ENCODE results near the gene HIGD1C. TPM values are rescaled to one million over a fixed set of nuclear protein-coding genes. Genes with fewer than 3 reads are reported as not detected.

The HIGD1C gene
- total RNA-seq, 1 experiment from 2014 or later: not detected

GRCh38 chr12:50955697-50956096 is 3.4 kb downstream of the HIGD1C start:
- ATAC-seq: no peak
- no peaks in the 10 kb centered on the region for H3K36me3 Mint-ChIP-seq
- ChIA-PET CTCF (interaction anchor here (0.6 kb wide), 1 partner anchor 59 kb away, joined by 3 read pairs; no protein-coding TSS in a partner anchor), POLR2A (no interaction called here)
- DNase-seq (ENCODE audit: low spot score): no peak
- no peak overlapping the region for H3K4me3 Mint-ChIP-seq
- no peak overlapping the region for H3K27ac Mint-ChIP-seq
- no peak for TF ChIP-seq NFATC4 (CRISPR knock-in tag; IDR thresholded peaks at IDR 0.05)
- TF ChIP-seq ZNF532 (CRISPR knock-in tag; IDR thresholded peaks at IDR 0.05; ENCODE audit: borderline replicate concordance): no peak
- no peak for TF ChIP-seq USF2 (CRISPR knock-in tag; IDR thresholded peaks at IDR 0.05)
- TF ChIP-seq GABPB1 (CRISPR knock-in tag; IDR thresholded peaks at IDR 0.05): no peak
- no peak for TF ChIP-seq ZNF512 (CRISPR knock-in tag; IDR thresholded peaks at IDR 0.05; ENCODE audit: borderline replicate concordance)
- TF ChIP-seq MYBL2 (CRISPR knock-in tag; IDR thresholded peaks at IDR 0.05): no peak
- no peak for TF ChIP-seq PRDM15 (CRISPR knock-in tag; IDR thresholded peaks at IDR 0.05)
- no peaks in the 10 kb centered on the region for H3K9me3 Mint-ChIP-seq
- 0 out of 2 replicates have a peak, but pooled peaks cover 6% of the 10 kb centered on the region for H3K4me1 Mint-ChIP-seq
- no peaks in the 10 kb centered on the region for H3K27me3 Mint-ChIP-seq (ENCODE audit: low read depth)

- Mint-ChIP-seq H3K36me3 (no peaks in the 10 kb centered on the region), H3K9me3 (no peaks in the 10 kb centered on the region), H3K27me3 (ENCODE audit: low read depth) (no peaks in the 10 kb centered on the region), H3K27ac (no peak overlapping the region), H3K4me1 (no peaks in the 10 kb centered on the region), H3K4me3 (no peak overlapping the region)
- CTCF ChIA-PET: no interaction called here
- POLR2A ChIA-PET: no interaction called here
- no peak for TF ChIP-seq GABPB1 (CRISPR knock-in tag; IDR thresholded peaks at IDR 0.05)
- ATAC-seq: no peak
- no peak for DNase-seq (ENCODE audit: low spot score)
Observed at GRCh38 chr12:50960130-50960529, 7.8 kb downstream of the HIGD1C start.

GRCh38 chr12:50961708-50962107 is 9.4 kb downstream of the HIGD1C start:
- ATAC-seq (no peak), DNase-seq (ENCODE audit: low spot score) (no peak)
- TF ChIP-seq ZNF396 (CRISPR knock-in tag; IDR thresholded peaks at IDR 0.05; ENCODE audit: borderline replicate concordance) (no peak), ZBTB21 (CRISPR knock-in tag; IDR thresholded peaks at IDR 0.05; ENCODE audit: borderline replicate concordance) (no peak), GABPB1 (CRISPR knock-in tag; IDR thresholded peaks at IDR 0.05) (no peak), ZNF281 (CRISPR knock-in tag; IDR thresholded peaks at IDR 0.05) (no peak), FOXJ3 (CRISPR knock-in tag; IDR thresholded peaks at IDR 0.05; ENCODE audit: borderline replicate concordance) (no peak), HMGXB4 (CRISPR knock-in tag; IDR thresholded peaks at IDR 0.05) (no peak), NR1H2 (CRISPR knock-in tag; IDR thresholded peaks at IDR 0.05) (no peak), TCF7 (CRISPR knock-in tag; IDR thresholded peaks at IDR 0.05; ENCODE audit: low read depth) (no peak)
- ChIA-PET CTCF (no interaction called here), POLR2A (no interaction called here)
- Mint-ChIP-seq H3K36me3 (no peaks in the 10 kb centered on the region), H3K4me3 (no peak overlapping the region), H3K9me3 (no peaks in the 10 kb centered on the region), H3K27me3 (ENCODE audit: low read depth) (no peaks in the 10 kb centered on the region), H3K27ac (no peak overlapping the region), H3K4me1 (no peaks in the 10 kb centered on the region)

Data from WTC11 (cell line).